HG02759 (cell line): ENCODE data around the gene DNM3.

Source experiments
- ATAC-seq: cut with Tn5 transposase; IDR thresholded peaks from one replicate; pipeline ENCODE4 v1.9.1; 2021; ENCODE audit warnings: mild to moderate bottlenecking, moderate library complexity; ENCODE audit not compliant: unreplicated experiment

The DNM3 gene

GRCh38 chr1:172211221-172211620 lies 369.9 kb downstream of the DNM3 start:
- ATAC-seq = no peak

- ATAC-seq = no peak
Measured at GRCh38 chr1:172212124-172212523, 370.8 kb downstream of the DNM3 start.

GRCh38 chr1:172215006-172215405 lies 373.7 kb downstream of the DNM3 start:
- no peak for ATAC-seq

- no peak for ATAC-seq
Measured at GRCh38 chr1:172219966-172220365, 378.7 kb downstream of the DNM3 start.

GRCh38 chr1:172220376-172220775 lies 379.1 kb downstream of the DNM3 start:
- ATAC-seq = no peak

- ATAC-seq = no peak
Measured at GRCh38 chr1:172221436-172221835, 380.1 kb downstream of the DNM3 start.

GRCh38 chr1:172224871-172225270 lies 383.6 kb downstream of the DNM3 start:
- ATAC-seq = no peak

GRCh38 chr1:172229942-172230341 lies 388.6 kb downstream of the DNM3 start:
- ATAC-seq = no peak

GRCh38 chr1:172230526-172230925 lies 389.2 kb downstream of the DNM3 start:
- ATAC-seq = no peak

- ATAC-seq = no peak
Measured at GRCh38 chr1:172236958-172237357, 395.7 kb downstream of the DNM3 start.

- no peak for ATAC-seq
Measured at GRCh38 chr1:172238158-172238557, 396.9 kb downstream of the DNM3 start.

GRCh38 chr1:172238965-172239364 lies 397.7 kb downstream of the DNM3 start:
- ATAC-seq = no peak

- no peak for ATAC-seq
Measured at GRCh38 chr1:172239901-172240300, 398.6 kb downstream of the DNM3 start.

- no peak for ATAC-seq
Measured at GRCh38 chr1:172241540-172241939, 400.2 kb downstream of the DNM3 start.

- no peak for ATAC-seq
Measured at GRCh38 chr1:172244865-172245264, 403.6 kb downstream of the DNM3 start.

- no peak for ATAC-seq
Measured at GRCh38 chr1:172245788-172246187, 404.5 kb downstream of the DNM3 start.

- ATAC-seq = no peak
Measured at GRCh38 chr1:172246521-172247390, 405.5 kb downstream of the DNM3 start.

- no peak for ATAC-seq
Measured at GRCh38 chr1:172251486-172251885, 410.2 kb downstream of the DNM3 start.

- ATAC-seq = no peak
Measured at GRCh38 chr1:172252321-172252720, 411.0 kb downstream of the DNM3 start.

- no peak for ATAC-seq
Measured at GRCh38 chr1:172252958-172253357, 411.7 kb downstream of the DNM3 start.

- no peak for ATAC-seq
Measured at GRCh38 chr1:172254521-172255222, 413.4 kb downstream of the DNM3 start.

GRCh38 chr1:172255223-172255560 lies 413.9 kb downstream of the DNM3 start:
- ATAC-seq = no peak
